HG03280 (cell line): ENCODE measurements around the gene NPC1L1.
A peak's percentile ranks its signal among the peaks of the same experiment; 100 is the strongest.

ENCODE experiments used
- ATAC-seq: cut with Tn5 transposase; IDR thresholded peaks from one replicate; pipeline ENCODE4 v1.9.1; 2021; ENCODE audit warnings: mild to moderate bottlenecking, moderate library complexity; ENCODE audit not compliant: unreplicated experiment

The NPC1L1 gene

GRCh38 chr7:44538798-44539668, 2.1 kb downstream of the NPC1L1 start:
- no peak for ATAC-seq

GRCh38 chr7:44538093-44538797, 2.9 kb downstream of the NPC1L1 start:
- no peak for ATAC-seq

- no peak for ATAC-seq
These were observed 3.7 kb downstream of the NPC1L1 start for GRCh38 chr7:44537442-44537841.

GRCh38 chr7:44536090-44536489, 5.0 kb downstream of the NPC1L1 start:
- ATAC-seq = no peak

GRCh38 chr7:44535348-44536064, 5.6 kb downstream of the NPC1L1 start:
- no peak for ATAC-seq

GRCh38 chr7:44534501-44534900, 6.6 kb downstream of the NPC1L1 start:
- peak; percentile 57 for ATAC-seq

- ATAC-seq = no peak
These were observed 7.0 kb downstream of the NPC1L1 start for GRCh38 chr7:44534087-44534486.

- ATAC-seq = no peak
These were observed 7.7 kb downstream of the NPC1L1 start for GRCh38 chr7:44533301-44534055.

GRCh38 chr7:44531421-44532380, 9.4 kb downstream of the NPC1L1 start:
- ATAC-seq = no peak

GRCh38 chr7:44530990-44531389, 10.1 kb downstream of the NPC1L1 start:
- ATAC-seq = no peak

GRCh38 chr7:44524811-44525388, 16.2 kb downstream of the NPC1L1 start:
- ATAC-seq = no peak

- no peak for ATAC-seq
These were observed 18.8 kb downstream of the NPC1L1 start for GRCh38 chr7:44522315-44522714.

- ATAC-seq = no peak
These were observed 19.6 kb downstream of the NPC1L1 start for GRCh38 chr7:44521347-44522095.

GRCh38 chr7:44520574-44520973, 20.6 kb downstream of the NPC1L1 start:
- no peak for ATAC-seq

- no peak for ATAC-seq
These were observed 21.6 kb downstream of the NPC1L1 start for GRCh38 chr7:44519546-44519945.

GRCh38 chr7:44518761-44519160, 22.4 kb downstream of the NPC1L1 start:
- ATAC-seq = no peak

- no peak for ATAC-seq
These were observed 24.0 kb downstream of the NPC1L1 start for GRCh38 chr7:44517175-44517574.

GRCh38 chr7:44515590-44516268, 25.4 kb downstream of the NPC1L1 start:
- no peak for ATAC-seq
